Kidney glomerular epithelial cell (primary cell): ENCODE results near the gene MYL9.
"Not testable (repeated sequence)": the region's sequence is repeated elsewhere in the genome, so short reads cannot be mapped to it uniquely, and the experiment has no call there.

Experiments used
- DNase-seq: peaks from one replicate; lab custom pipeline; 2025; lab: John Stamatoyannopoulos, UW

Gene MYL9

GRCh38 chr20:36549628-36549941 lies 8.3 kb downstream of the MYL9 start:
- no peak for DNase-seq

- DNase-seq = no peak
These were observed 8.8 kb downstream of the MYL9 start for GRCh38 chr20:36549942-36550789.

- peak; percentile 50 for DNase-seq
These were observed 9.5 kb downstream of the MYL9 start for GRCh38 chr20:36550790-36551299.

- no peak for DNase-seq
These were observed 13.9 kb downstream of the MYL9 start for GRCh38 chr20:36555248-36555647.

GRCh38 chr20:36562724-36563123 lies 21.4 kb downstream of the MYL9 start:
- DNase-seq = no peak

- DNase-seq = no peak
These were observed 22.1 kb downstream of the MYL9 start for GRCh38 chr20:36563374-36563773.

GRCh38 chr20:36564078-36564725 lies 22.9 kb downstream of the MYL9 start:
- not testable (repeated sequence) for DNase-seq

GRCh38 chr20:36564726-36565121 lies 23.4 kb downstream of the MYL9 start:
- DNase-seq = not testable (repeated sequence)

- no peak for DNase-seq
These were observed 24.2 kb downstream of the MYL9 start for GRCh38 chr20:36565520-36565919.

- DNase-seq = no peak
These were observed 28.6 kb downstream of the MYL9 start for GRCh38 chr20:36569847-36570429.

- peak; percentile 7 for DNase-seq
These were observed 30.5 kb downstream of the MYL9 start for GRCh38 chr20:36571564-36572504.

GRCh38 chr20:36572701-36573102 lies 31.4 kb downstream of the MYL9 start:
- no peak for DNase-seq

GRCh38 chr20:36573103-36573797 lies 31.9 kb downstream of the MYL9 start, which contains the start of gene TGIF2:
TSS of gene TGIF2 (plus strand) at chr20:36573597. CDS start at chr20:36578775, 5,178 bp downstream.
- DNase-seq = peak; percentile 84

- no peak for DNase-seq
These were observed 32.6 kb downstream of the MYL9 start for GRCh38 chr20:36573798-36574365.

- peak; percentile 41 for DNase-seq
These were observed 33.2 kb downstream of the MYL9 start for GRCh38 chr20:36574366-36575135.

GRCh38 chr20:36576081-36576445 lies 34.7 kb downstream of the MYL9 start:
- no peak for DNase-seq

GRCh38 chr20:36578356-36579041 lies 37.2 kb downstream of the MYL9 start:
- DNase-seq = no peak

- peak; percentile 75 for DNase-seq
These were observed 38.8 kb downstream of the MYL9 start for GRCh38 chr20:36579996-36580545.

GRCh38 chr20:36582322-36582721 lies 41.0 kb downstream of the MYL9 start:
- no peak for DNase-seq
